ENCODE data around the gene STPG4. TPM values are rescaled to one million over a fixed set of nuclear protein-coding genes. Genes with fewer than 3 reads are reported as not detected.

The STPG4 gene
- total RNA-seq, 1 experiment from 2014 or later: 8.7 TPM

- BruUV-seq (replicated peaks): no TSS peak
- DNase-seq: peak in 1 of 2 experiments; percentile 24
- Histone ChIP-seq H3K4me3 (no peak overlapping the region), H3K4me2 (no peak overlapping the region), H3K9me3 (ENCODE audit: insufficient read depth, low read depth) (no peaks in the 10 kb centered on the region), H3K36me3 (ENCODE audit: low read depth) (no peaks in the 10 kb centered on the region), H2AFZ (no peak overlapping the region), H3K9me2 (ENCODE audit: insufficient read depth) (no peaks in the 10 kb centered on the region), H3K27ac (no peak overlapping the region), H3F3A (ENCODE audit: insufficient read depth, low read depth) (no peaks in the 10 kb centered on the region; the same call in 1 of the 2 replicates), H3K4me1 (replicated peaks; ENCODE audit: insufficient read depth) (peaks cover 20% of the 10 kb centered on the region), H3K79me2 (ENCODE audit: low read depth) (peaks cover 4% of the 10 kb centered on the region; the same call in 1 of the 2 replicates), H4K20me1 (ENCODE audit: insufficient read depth) (no peaks in the 10 kb centered on the region), H3K27me3 (ENCODE audit: insufficient read depth, low read depth) (no peaks in the 10 kb centered on the region)
- TF ChIP-seq EZH2 (IDR thresholded peaks at IDR 0.05; ENCODE audit: low read depth): no peak
- TF ChIP-seq, protein P1, sequence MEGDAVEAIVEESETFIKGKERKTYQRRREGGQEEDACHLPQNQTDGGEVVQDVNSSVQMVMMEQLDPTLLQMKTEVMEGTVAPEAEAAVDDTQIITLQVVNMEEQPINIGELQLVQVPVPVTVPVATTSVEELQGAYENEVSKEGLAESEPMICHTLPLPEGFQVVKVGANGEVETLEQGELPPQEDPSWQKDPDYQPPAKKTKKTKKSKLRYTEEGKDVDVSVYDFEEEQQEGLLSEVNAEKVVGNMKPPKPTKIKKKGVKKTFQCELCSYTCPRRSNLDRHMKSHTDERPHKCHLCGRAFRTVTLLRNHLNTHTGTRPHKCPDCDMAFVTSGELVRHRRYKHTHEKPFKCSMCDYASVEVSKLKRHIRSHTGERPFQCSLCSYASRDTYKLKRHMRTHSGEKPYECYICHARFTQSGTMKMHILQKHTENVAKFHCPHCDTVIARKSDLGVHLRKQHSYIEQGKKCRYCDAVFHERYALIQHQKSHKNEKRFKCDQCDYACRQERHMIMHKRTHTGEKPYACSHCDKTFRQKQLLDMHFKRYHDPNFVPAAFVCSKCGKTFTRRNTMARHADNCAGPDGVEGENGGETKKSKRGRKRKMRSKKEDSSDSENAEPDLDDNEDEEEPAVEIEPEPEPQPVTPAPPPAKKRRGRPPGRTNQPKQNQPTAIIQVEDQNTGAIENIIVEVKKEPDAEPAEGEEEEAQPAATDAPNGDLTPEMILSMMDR (conservative IDR thresholded peaks at IDR 0.05): no peak
- ChIA-PET CTCF (no interaction called here), POLR2A (ENCODE audit: unreplicated experiment) (interaction anchor here (0.7 kb wide), 1 partner anchor 1572 kb away, joined by 6 read pairs; no protein-coding TSS in a partner anchor)
- intact Hi-C loops (cut with micrococcal nuclease; ENCODE audit: unreplicated experiment): no loop called here
Measured at GRCh38 chr2:47086054-47086471, 69.0 kb downstream of the STPG4 start.

DNA sequence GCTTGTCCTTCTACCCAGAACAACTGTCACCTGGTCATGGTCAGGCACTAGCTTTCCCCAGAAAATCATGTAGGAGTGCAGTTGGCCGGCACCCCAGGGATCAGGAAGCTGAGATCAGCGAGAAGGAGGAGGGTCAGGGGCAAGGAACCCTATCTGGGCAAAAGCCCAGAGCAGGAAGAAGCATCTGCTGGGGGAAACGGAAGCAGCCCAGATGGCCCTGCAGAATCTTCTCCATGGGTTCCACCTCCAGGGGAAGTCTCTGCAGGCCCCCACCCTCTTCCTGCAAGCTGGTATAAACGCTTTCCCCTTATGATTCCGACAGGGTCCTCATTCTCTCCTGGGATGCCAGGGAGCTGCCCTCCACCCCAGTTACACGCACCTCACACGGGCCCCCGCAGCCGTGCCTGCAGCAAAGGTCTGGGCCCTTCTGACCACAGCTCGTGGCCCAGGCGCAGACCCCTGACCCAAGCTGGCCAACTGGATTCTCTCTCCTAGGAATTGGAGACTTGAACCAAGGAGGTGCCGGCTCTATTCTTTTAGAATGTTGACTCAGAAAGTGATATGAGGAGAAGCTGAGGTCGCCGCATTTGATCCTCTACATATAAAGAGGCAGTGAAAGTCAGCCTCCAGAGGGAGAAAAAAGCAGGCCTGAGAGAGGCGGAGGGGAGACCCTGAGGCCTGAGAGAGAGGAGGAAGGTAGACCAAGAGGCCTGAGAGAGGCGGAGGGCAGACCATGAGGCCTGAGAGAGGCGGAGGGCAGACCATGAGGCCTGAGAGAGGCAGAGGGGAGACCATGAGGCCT lies 71.0 kb downstream of the STPG4 start:
- H3K9me2 ChIP-seq (ENCODE audit: insufficient read depth): no peaks in the 10 kb centered on the region
- no peak overlapping the region for H3K4me2 ChIP-seq
- no TSS peak for BruUV-seq (replicated peaks)
- intact Hi-C loops (cut with micrococcal nuclease; ENCODE audit: unreplicated experiment): no loop called here
- H3F3A ChIP-seq (ENCODE audit: insufficient read depth, low read depth): peaks cover 8% of the 10 kb centered on the region; the same call in 1 of the 2 replicates
- POLR2A ChIA-PET (ENCODE audit: unreplicated experiment): no interaction called here
- no peaks in the 10 kb centered on the region for H4K20me1 ChIP-seq (ENCODE audit: insufficient read depth)
- peaks cover 27% of the 10 kb centered on the region for H3K4me1 ChIP-seq (replicated peaks; ENCODE audit: insufficient read depth)
- H3K27me3 ChIP-seq (ENCODE audit: insufficient read depth, low read depth): no peaks in the 10 kb centered on the region
- CTCF ChIA-PET: interaction anchor here (0.6 kb wide), 1 partner anchor 68 kb away, joined by 3 read pairs; no protein-coding TSS in a partner anchor
- TF ChIP-seq, protein P1 (conservative IDR thresholded peaks at IDR 0.05): no peak
- no peak for TF ChIP-seq EZH2 (IDR thresholded peaks at IDR 0.05; ENCODE audit: low read depth)
- DNase-seq: no peak
- no peaks in the 10 kb centered on the region; the same call in 1 of the 2 replicates for H3K79me2 ChIP-seq (ENCODE audit: low read depth)
- no peak overlapping the region for H3K27ac ChIP-seq
- H3K9me3 ChIP-seq (ENCODE audit: insufficient read depth, low read depth): no peaks in the 10 kb centered on the region
- no peak overlapping the region for H3K4me3 ChIP-seq
- H2AFZ ChIP-seq: no peak overlapping the region
- no peaks in the 10 kb centered on the region for H3K36me3 ChIP-seq (ENCODE audit: low read depth)

DNA sequence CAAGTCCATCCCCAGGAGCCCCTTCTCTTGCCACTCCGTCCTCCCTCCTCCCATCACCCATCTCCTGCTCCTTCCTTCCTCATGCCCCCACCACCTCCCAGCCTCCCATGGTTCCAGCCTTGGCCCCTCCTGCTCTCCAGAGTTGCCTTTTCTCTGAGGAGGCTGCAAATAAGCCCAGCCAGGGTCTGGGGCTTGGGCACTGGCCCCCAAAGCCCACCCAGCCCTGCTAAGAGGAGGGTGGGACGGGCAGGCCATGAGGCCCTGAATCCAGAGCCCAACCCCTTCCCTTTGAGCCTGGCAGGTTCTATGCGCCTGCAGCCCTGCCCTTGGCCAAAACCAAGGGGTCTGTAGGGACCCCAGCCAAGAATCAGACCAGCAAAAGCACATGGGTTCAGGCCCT lies 71.6 kb downstream of the STPG4 start:
- POLR2A ChIA-PET (ENCODE audit: unreplicated experiment): no interaction called here
- H3K4me2 ChIP-seq: no peak overlapping the region
- no peaks in the 10 kb centered on the region for H3K9me3 ChIP-seq (ENCODE audit: insufficient read depth, low read depth)
- H3F3A ChIP-seq (ENCODE audit: insufficient read depth, low read depth): peaks cover 14% of the 10 kb centered on the region
- no TSS peak for BruUV-seq (replicated peaks)
- H3K79me2 ChIP-seq (ENCODE audit: low read depth): no peaks in the 10 kb centered on the region; the same call in 1 of the 2 replicates
- TF ChIP-seq EZH2 (IDR thresholded peaks at IDR 0.05; ENCODE audit: low read depth): no peak
- TF ChIP-seq, protein P1 (conservative IDR thresholded peaks at IDR 0.05): no peak
- DNase-seq: no peak
- no peaks in the 10 kb centered on the region for H4K20me1 ChIP-seq (ENCODE audit: insufficient read depth)
- no peaks in the 10 kb centered on the region for H3K9me2 ChIP-seq (ENCODE audit: insufficient read depth)
- H3K36me3 ChIP-seq (ENCODE audit: low read depth): no peaks in the 10 kb centered on the region
- peaks cover 27% of the 10 kb centered on the region for H3K4me1 ChIP-seq (replicated peaks; ENCODE audit: insufficient read depth)
- H3K27ac ChIP-seq: no peak overlapping the region
- intact Hi-C loops (cut with micrococcal nuclease; ENCODE audit: unreplicated experiment): no loop called here
- H3K27me3 ChIP-seq (ENCODE audit: insufficient read depth, low read depth): no peaks in the 10 kb centered on the region
- CTCF ChIA-PET: no interaction called here
- H2AFZ ChIP-seq: no peak overlapping the region
- no peak overlapping the region for H3K4me3 ChIP-seq
